HG03135 (cell line): ENCODE measurements around the gene TIGD4.
"Not testable (repeated sequence)": the region's sequence is repeated elsewhere in the genome, so short reads cannot be mapped to it uniquely, and the experiment has no call there.

Experiments used
- ATAC-seq: cut with Tn5 transposase; IDR thresholded peaks from one replicate; pipeline ENCODE4 v1.9.1; 2021; ENCODE audit warnings: mild to moderate bottlenecking, moderate library complexity; ENCODE audit not compliant: unreplicated experiment

Gene TIGD4

GRCh38 chr4:152784490-152785350, 5.2 kb upstream of the TIGD4 start:
- ATAC-seq = no peak

GRCh38 chr4:152780267-152780778, 793 bp upstream of the TIGD4 start:
- peak; percentile 37 for ATAC-seq

GRCh38 chr4:152778656-152779512, 646 bp downstream of the TIGD4 start:
- peak; percentile 25 for ATAC-seq

- ATAC-seq = no peak
Measured at GRCh38 chr4:152777488-152777887, 2.0 kb downstream of the TIGD4 start.

- ATAC-seq = no peak
Measured at GRCh38 chr4:152776352-152776751, 3.2 kb downstream of the TIGD4 start.

GRCh38 chr4:152773953-152774352, 5.6 kb downstream of the TIGD4 start:
- no peak for ATAC-seq

- ATAC-seq = no peak
Measured at GRCh38 chr4:152773339-152773738, 6.2 kb downstream of the TIGD4 start.

- ATAC-seq = peak; percentile 90
Measured at GRCh38 chr4:152771741-152772533, 7.6 kb downstream of the TIGD4 start.

- not testable (repeated sequence) for ATAC-seq
Measured at GRCh38 chr4:152765069-152765737, 14.3 kb downstream of the TIGD4 start.

- no peak for ATAC-seq
Measured at GRCh38 chr4:152763796-152764195, 15.7 kb downstream of the TIGD4 start.

- ATAC-seq = no peak
Measured at GRCh38 chr4:152748619-152749018, 30.9 kb downstream of the TIGD4 start.

- ATAC-seq = no peak
Measured at GRCh38 chr4:152747444-152747843, 32.1 kb downstream of the TIGD4 start.

GRCh38 chr4:152738827-152739226, 40.7 kb downstream of the TIGD4 start:
- no peak for ATAC-seq

- no peak for ATAC-seq
Measured at GRCh38 chr4:152735906-152736305, 43.6 kb downstream of the TIGD4 start.

- no peak for ATAC-seq
Measured at GRCh38 chr4:152735396-152735859, 44.1 kb downstream of the TIGD4 start.

GRCh38 chr4:152734699-152735050, 44.9 kb downstream of the TIGD4 start:
- ATAC-seq = no peak

GRCh38 chr4:152734015-152734698, 45.4 kb downstream of the TIGD4 start:
- no peak for ATAC-seq

- ATAC-seq = no peak
Measured at GRCh38 chr4:152731997-152732396, 47.5 kb downstream of the TIGD4 start.

- ATAC-seq = no peak
Measured at GRCh38 chr4:152729466-152729865, 50.1 kb downstream of the TIGD4 start.

- ATAC-seq = no peak
Measured at GRCh38 chr4:152728343-152728742, 51.2 kb downstream of the TIGD4 start.
